GM19240 (cell line): ENCODE measurements around the gene MTA3.

Experiments used
- DNase-seq: peaks from one replicate; pipeline ENCODE4 v3.0.0; 2011; ENCODE audit warnings: low spot score; ENCODE audit not compliant: insufficient read length

The MTA3 gene

GRCh38 chr2:42659609-42660008, 91.2 kb downstream of the MTA3 start:
- DNase-seq: no peak

GRCh38 chr2:42663106-42663780, 94.8 kb downstream of the MTA3 start:
- peak; percentile 57 for DNase-seq

DNA sequence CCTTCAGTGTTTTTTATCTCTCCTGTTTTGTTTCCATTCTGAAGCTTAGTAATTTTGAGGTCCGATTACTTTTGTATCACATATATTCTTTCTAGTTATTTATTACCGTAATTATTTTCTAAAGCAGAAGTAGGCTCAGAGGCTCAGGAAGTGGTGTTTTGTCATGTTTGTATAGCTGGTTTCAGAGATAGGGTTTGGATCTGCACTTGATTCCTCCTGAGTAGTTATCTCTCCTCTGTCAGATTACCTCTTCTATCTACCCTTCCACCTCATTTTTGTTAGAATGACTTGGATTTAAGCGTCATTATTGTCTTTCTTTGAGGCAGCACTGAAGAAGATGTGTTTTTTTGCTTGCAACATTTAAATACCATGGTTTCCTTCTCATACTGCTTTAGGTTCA, 95.4 kb downstream of the MTA3 start:
- no peak for DNase-seq

- DNase-seq: no peak
Measured at GRCh38 chr2:42673989-42674579, 105.7 kb downstream of the MTA3 start.

DNA sequence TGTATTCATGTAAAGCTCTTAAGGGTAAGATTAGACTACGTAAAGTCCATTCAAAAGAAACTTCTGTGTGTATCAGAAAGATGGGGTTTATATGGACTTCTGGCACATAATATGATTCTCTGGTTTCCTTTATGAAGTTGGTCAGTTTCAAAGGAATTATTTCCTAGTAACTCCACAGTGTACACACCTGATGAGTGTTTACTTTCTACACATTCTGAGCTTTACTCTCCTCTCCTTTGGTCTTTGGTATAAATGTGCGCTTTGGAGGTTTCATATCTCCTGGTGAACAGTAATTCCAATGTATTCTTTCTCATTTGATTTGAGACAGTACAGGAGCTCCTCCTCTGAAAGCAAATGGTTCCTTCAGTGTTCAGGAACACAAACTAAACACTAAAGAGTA, 107.4 kb downstream of the MTA3 start:
- DNase-seq: no peak

DNA sequence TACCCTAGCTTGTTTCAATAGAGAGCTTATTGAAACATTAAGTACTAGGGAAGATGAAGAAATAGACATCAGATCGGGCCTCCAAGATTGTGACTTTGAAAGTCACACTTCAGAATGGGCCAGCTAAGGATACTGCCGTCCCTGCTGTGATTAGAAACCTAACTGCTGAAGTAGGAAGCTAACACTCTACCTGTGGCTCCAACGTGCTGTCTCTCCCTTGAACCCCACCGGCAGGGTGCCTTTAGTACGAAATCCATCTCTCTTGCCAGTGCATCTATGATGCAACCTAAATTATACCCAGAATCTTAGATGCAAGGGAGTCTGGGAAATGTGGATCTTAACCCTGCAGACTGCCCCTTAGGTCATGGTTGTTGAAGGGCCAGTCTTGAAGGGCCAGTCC, 116.9 kb downstream of the MTA3 start:
- no peak for DNase-seq

GRCh38 chr2:42693013-42693615, 124.7 kb downstream of the MTA3 start:
- DNase-seq: no peak

GRCh38 chr2:42693688-42694479, 125.5 kb downstream of the MTA3 start:
- DNase-seq: no peak

GRCh38 chr2:42696987-42697386, 128.6 kb downstream of the MTA3 start:
- DNase-seq: no peak

DNA sequence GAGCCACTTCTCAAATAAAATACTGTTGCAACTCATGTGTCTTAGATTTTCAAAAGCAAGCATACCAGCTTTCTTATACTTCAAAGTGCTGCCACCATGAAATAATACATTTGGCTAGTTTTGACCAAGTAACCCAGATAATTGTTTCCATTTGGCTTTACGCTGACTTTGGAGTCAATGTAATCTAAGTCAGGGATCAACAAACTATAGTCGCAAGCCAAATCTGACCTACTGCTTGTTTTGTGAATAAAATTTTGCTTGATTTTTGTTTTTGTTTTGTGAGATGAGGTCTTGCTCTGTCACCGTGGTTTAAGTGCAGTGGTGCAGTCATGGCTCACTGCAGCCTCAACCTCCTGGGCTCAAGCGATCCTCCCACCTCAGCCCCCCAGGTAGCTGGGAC, 130.5 kb downstream of the MTA3 start:
- no peak for DNase-seq

DNA sequence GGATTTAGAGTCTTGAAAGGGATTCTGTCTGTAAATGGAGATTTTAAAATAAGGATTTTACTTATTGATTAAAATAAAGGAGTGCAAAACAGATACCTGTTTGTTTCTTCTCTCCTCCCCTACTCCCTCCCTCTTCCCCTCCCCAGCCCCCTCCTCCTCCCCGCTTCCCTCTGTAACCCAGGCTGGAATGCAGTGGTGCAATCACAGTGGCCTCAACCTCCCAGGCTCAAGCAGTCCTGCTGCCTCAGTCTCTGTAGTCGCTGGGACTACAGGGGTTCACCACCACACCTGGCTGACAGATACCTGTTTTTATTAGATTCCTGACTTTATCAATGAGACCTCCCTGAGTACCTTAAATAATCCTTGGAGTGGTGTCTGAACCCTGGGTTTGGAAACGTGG, 138.4 kb downstream of the MTA3 start:
- no peak for DNase-seq

- no peak for DNase-seq
Measured at GRCh38 chr2:42708179-42708578, 139.7 kb downstream of the MTA3 start.

GRCh38 chr2:42711896-42712295, 143.5 kb downstream of the MTA3 start:
- no peak for DNase-seq

- DNase-seq: no peak
Measured at GRCh38 chr2:42712934-42713333, 144.5 kb downstream of the MTA3 start.

DNA sequence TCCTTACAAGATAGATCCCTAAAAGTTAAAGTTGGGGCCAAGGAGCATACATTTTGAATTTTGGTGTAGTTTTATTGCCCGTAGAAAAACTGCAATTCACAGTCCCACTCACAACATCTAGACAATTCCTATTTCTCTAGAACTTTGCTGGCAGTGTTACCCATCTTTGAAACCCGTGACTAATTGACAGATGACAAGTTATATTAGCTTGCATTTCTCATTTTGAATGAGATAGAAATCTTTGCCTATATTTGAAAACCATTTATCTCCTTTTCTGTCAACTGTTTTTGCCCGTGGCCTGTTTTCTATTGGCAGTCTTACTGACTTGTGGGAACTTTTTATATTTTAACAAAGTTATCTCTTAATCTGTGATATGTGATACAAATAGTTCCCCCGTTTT, 145.5 kb downstream of the MTA3 start:
- DNase-seq: no peak

DNA sequence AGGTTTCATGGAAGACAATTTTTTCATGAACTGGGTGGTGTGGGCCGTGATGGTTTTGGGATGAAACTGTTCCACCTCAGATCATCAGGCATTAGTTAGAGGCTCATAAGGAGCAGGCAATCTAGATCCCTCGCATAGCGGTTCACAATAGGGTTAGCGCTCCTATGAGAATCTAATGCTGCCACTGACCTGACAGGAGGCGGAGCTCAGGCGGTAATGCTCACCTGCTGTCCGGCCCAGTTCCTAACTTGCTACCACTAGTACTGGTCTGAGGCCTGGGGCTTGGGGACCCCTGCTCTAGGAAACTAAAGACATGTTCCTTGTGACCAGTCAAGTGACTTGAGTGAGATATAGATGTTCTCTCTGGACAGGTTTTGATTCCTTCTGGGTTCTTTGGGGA, 146.3 kb downstream of the MTA3 start:
- no peak for DNase-seq

DNA sequence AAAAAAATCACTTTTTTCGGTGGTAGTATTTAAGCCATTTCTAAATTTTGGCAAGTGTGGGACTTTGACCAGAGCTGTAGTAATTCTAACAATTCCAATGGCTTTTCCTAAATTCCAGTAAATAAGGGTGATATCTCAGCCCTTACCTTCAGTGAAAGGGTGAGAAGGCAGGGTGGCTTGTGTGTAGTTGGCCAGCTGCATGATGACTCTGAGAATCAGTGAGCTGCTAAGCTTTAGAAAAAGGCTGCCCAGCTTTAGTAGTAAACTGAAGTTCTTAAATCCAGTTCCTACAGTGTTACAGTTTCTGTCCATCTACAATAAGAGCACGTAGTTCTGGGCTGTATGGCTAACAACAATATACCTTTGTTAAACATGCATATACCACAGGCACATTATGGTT, 153.5 kb downstream of the MTA3 start:
- DNase-seq: no peak

DNA sequence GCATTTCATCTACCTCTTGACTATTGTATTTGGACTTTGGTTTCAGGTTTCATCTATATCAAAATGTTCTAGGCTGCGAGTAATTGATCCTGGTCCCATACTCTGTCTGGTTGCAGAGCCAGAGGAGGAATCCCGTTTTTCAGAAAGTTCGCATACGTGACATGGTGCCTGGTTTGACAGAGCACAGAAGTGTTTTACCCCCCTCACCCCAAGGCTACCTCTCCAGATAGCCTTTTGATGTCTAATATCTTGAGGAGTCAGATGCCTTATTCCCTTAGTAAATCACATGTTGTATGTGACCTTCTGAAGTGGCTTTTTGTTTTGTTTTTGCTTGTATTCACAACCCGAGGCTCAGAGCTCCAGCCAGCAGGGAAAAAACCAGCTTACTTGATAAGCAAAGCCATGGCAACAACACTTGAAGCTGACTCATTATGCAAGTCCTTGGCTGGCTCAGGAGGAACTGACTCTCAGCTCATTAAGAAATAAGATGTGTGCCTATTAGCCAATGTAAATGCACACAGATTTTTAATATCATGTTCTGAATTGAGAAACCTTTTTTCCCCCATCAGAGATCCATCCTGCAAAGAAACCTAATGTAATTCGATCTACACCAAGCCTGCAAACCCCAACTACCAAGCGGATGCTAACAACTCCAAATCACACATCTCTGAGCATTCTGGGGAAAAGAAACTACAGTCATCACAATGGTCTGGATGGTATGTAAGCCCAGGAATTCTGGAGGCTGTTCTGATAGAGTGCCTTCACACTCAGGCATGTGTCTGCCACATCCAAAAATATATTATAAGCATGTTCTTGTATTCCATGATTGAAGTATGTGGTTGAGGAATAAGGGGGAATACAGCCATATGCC, 154.1 kb downstream of the MTA3 start:
- DNase-seq: peak; percentile 29

DNA sequence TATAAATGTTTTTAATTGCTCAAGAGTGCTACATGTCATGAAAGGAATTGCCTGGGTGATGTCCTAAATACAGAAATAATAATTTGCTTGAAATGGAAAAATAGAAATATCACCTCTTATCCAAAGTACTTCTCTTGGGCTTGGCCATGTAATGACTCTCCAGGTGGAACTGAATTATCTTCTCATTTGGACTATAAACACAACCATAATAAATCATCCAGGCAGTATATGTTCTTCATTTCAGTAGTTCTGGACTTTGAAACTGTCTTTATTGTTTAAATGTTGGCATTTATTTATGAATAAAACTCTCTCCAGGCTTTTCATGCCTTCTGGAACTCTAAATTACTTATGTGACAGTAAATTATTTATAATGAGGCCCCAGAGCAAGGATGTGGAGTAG, 155.0 kb downstream of the MTA3 start:
- DNase-seq: no peak

DNA sequence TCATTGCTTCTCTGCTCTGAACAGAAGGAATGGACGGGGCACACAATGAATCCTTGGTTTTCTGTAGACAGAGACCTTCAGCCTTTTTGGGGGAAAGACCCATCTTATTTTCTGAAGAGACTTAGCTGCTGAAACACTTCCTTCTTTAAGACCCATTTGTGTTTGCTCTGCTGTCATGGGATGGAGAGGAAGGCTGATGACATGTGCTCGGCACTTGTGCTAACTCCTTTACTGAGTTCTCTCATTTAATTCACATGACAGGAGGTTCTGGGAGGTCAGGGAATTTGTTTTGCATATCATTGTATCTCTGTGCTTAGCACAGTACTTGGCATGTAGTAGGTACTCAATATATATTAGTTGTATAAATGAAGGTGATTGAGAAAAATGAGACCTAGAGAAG, 156.5 kb downstream of the MTA3 start:
- no peak for DNase-seq

DNA sequence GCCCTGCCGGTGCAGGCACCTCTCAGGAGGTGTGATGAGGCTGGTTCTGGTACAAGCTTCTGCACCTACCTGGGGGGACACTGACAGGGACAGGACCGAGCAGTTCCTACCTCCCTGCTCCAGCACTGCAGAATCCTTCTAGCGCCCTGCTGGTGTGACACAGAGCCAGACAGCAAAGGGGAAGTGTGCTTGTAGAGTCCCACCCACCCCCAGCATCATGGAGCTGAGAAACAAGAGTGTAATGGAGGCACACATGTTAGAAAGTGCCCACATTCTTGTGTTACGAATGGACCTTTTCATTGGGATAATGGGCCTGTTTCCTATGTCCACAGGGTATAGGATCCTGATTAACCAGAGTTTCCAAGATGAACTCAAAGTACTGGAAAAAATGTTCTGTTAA, 157.2 kb downstream of the MTA3 start:
- no peak for DNase-seq
